Keratinocyte (primary cell): ENCODE measurements around the gene MPV17L2. TPM values are rescaled to one million over a fixed set of nuclear protein-coding genes. Genes with fewer than 3 reads are reported as not detected.

Experiments
- DNase-seq: peaks from one replicate; pipeline ENCODE4 v3.0.0-alpha.2; 2011; ENCODE audit warnings: low read depth, missing footprints, low spot score
- FAIRE-seq: peaks from 2 replicates; lab custom pipeline; 2011; peaks lifted over from hg19 to GRCh38; lab: Jason Lieb, UNC
- H2AFZ ChIP-seq: 2 replicates; pipeline ENCODE4 v1.6.0; 2012; ENCODE audit warnings: low read length, control low read depth, inconsistent platforms; ENCODE audit not compliant: control insufficient read depth
- H3K27ac ChIP-seq: 2 replicates; pipeline ENCODE4 v1.5.1; 2011; ENCODE audit warnings: low read length; ENCODE audit not compliant: control insufficient read depth, insufficient read depth
- H3K27me3 ChIP-seq: 3 replicates; pipeline ENCODE4 v1.6.0; 2011; ENCODE audit warnings: low read length; ENCODE audit not compliant: control insufficient read depth, insufficient read depth; ENCODE audit errors: extremely low read depth
- H3K36me3 ChIP-seq, 2 experiments: 2 replicates in 1 of 2; 3 replicates in 1 of 2; pipeline ENCODE4 v1.5.1; 2011; ENCODE audit warnings: low read length in 2 of 2, mild to moderate bottlenecking in 1 of 2; ENCODE audit not compliant: control insufficient read depth in 2 of 2, insufficient read depth in 2 of 2; ENCODE audit errors: extremely low read depth in 1 of 2
- H3K4me1 ChIP-seq: 3 replicates; pipeline ENCODE4 v1.5.1; 2011; ENCODE audit warnings: low read length; ENCODE audit not compliant: control insufficient read depth, insufficient read depth; ENCODE audit errors: extremely low read depth
- H3K4me2 ChIP-seq: 3 replicates; pipeline ENCODE4 v1.6.0; 2011; ENCODE audit warnings: low read depth, low read length; ENCODE audit not compliant: control insufficient read depth, insufficient read depth; ENCODE audit errors: extremely low read depth
- H3K4me3 ChIP-seq, 3 experiments: fragments of 200-600 bp in 1 of 3; sonication (generic) in 1 of 3; 2 replicates in 2 of 3; 3 replicates in 1 of 3; pipeline ENCODE4 v1.5.1; 2011 to 2016; ENCODE audit warnings: low read length in 3 of 3, mild to moderate bottlenecking in 3 of 3, control low read depth in 2 of 3, inconsistent platforms in 1 of 3, low read depth in 1 of 3, mixed read lengths in 1 of 3, mixed run types in 1 of 3, moderate library complexity in 1 of 3; ENCODE audit not compliant: control insufficient read depth in 2 of 3, insufficient read depth in 2 of 3; ENCODE audit errors: extremely low read depth in 1 of 3
- H3K79me2 ChIP-seq: 2 replicates; pipeline ENCODE4 v1.6.0; 2012; ENCODE audit warnings: low read length; ENCODE audit not compliant: control insufficient read depth, insufficient read depth
- H3K9ac ChIP-seq: 3 replicates; pipeline ENCODE4 v1.6.0; 2011; ENCODE audit warnings: low read length; ENCODE audit not compliant: control insufficient read depth, insufficient read depth; ENCODE audit errors: extremely low read depth
- H3K9me1 ChIP-seq: 3 replicates; pipeline ENCODE4 v1.6.0; 2011; ENCODE audit warnings: low read length; ENCODE audit not compliant: control insufficient read depth, insufficient read depth; ENCODE audit errors: extremely low read depth
- H3K9me3 ChIP-seq: 2 replicates; pipeline ENCODE4 v1.5.1; 2012; ENCODE audit warnings: low read depth, low read length; ENCODE audit not compliant: control insufficient read depth
- H4K20me1 ChIP-seq: 3 replicates; pipeline ENCODE4 v1.6.0; 2011; ENCODE audit warnings: low read length; ENCODE audit not compliant: control insufficient read depth, insufficient read depth; ENCODE audit errors: extremely low read depth
- EZH2 ChIP-seq: IDR thresholded peaks from one replicate; pipeline ENCODE4 v1.6.1; 2012; ENCODE audit warnings: inconsistent platforms, mild to moderate bottlenecking, low read length, moderate library complexity
- dilution Hi-C: fragments of 300-500 bp; cut with MboI; formaldehyde crosslinking; loops from one replicate; pipeline ENCODE4 v1.7.0; 2020; ENCODE audit warnings: low sequenced_read_pairs; ENCODE audit not compliant: extremely low pct_ligation_motif_present
- polyA plus RNA-seq, 5 experiments: library from polyadenylated mRNA; depleted of rRNA in 3 of 5; stranded (reverse) in 3 of 5; stranded (forward) in 1 of 5; unstranded in 1 of 5; fragments of >200 nt; gene quantifications; 1 replicate in 1 of 5; 2 replicates in 3 of 5; 3 replicates in 1 of 5; pipeline versions ENCODE4 v1.2.1 to v1.2.3, GENCODE V29; 2011 to 2012; ENCODE audit warnings: missing spikeins in 2 of 5, low read depth in 1 of 5, low replicate concordance in 1 of 5
- TF ChIP-seq, protein P1 (sequence below), 3 experiments: IDR thresholded peaks in 1 of 3; conservative IDR thresholded peaks in 1 of 3; optimal IDR thresholded peaks in 1 of 3; 2 replicates in 2 of 3; 3 replicates in 1 of 3; pipeline versions ENCODE3 to v1.5.1; 2011; ENCODE audit warnings: low read length in 3 of 3, mild to moderate bottlenecking in 3 of 3, moderate library complexity in 2 of 3, control low read depth in 1 of 3, inconsistent platforms in 1 of 3; ENCODE audit not compliant: insufficient read depth in 2 of 3; ENCODE audit errors: extremely low read depth in 1 of 3

MPV17L2 gene
- polyA plus RNA-seq, 1 donor (not counting 4 experiments of a cell fraction or from before 2014, with no cell fraction given): 26.3 TPM

DNA sequence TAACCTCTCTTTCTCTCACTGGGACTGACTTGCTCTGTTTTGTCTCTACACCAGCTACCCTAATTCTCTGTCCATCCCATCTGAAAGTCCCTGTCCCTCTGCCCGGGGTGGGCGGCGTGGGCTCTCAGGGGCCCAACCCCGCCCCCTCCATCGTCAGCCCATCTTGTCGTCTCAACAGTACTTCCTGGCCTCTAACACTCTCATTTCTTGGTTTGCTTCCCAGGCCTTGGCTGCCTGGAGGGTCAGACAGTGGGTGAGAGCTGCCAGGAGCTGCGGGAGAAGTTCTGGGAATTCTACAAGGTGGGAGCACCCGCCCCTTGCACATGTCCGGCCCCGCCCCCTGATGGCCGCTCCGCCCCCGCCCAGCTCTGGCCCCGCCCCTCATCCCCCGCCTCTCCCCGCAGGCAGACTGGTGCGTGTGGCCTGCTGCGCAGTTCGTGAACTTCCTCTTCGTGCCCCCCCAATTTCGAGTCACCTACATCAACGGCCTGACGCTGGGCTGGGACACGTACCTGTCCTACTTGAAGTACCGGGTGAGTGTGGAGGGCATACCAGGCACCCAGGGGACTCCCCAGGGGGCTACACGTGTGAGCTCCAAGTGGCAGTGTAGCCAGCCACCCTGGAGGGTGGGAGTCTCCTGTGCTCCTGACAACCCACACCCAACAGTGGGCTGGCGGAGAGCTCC is 1.7 kb downstream of the MPV17L2 start:
- FAIRE-seq: no peak
- DNase-seq: no peak
- Histone ChIP-seq H4K20me1 (no peaks in the 10 kb centered on the region), H3K27ac (no peak overlapping the region), H3K9me1 (peaks cover 4% of the 10 kb centered on the region), H3K4me1 (peaks cover 20% of the 10 kb centered on the region), H3K4me2 (peak overlapping the region; percentile 98), H3K79me2 (peaks cover 6% of the 10 kb centered on the region), H3K4me3 (peak overlapping the region in 2 of 3 experiments; percentile 83 to 89), H3K9me3 (no peaks in the 10 kb centered on the region), H3K9ac (no peak overlapping the region), H3K36me3 (peaks cover 4 to 9% of the 10 kb centered on the region in 2 experiments), H2AFZ (no peak overlapping the region), H3K27me3 (no peaks in the 10 kb centered on the region)
- dilution Hi-C loops: no loop called here
- TF ChIP-seq, protein P1, sequence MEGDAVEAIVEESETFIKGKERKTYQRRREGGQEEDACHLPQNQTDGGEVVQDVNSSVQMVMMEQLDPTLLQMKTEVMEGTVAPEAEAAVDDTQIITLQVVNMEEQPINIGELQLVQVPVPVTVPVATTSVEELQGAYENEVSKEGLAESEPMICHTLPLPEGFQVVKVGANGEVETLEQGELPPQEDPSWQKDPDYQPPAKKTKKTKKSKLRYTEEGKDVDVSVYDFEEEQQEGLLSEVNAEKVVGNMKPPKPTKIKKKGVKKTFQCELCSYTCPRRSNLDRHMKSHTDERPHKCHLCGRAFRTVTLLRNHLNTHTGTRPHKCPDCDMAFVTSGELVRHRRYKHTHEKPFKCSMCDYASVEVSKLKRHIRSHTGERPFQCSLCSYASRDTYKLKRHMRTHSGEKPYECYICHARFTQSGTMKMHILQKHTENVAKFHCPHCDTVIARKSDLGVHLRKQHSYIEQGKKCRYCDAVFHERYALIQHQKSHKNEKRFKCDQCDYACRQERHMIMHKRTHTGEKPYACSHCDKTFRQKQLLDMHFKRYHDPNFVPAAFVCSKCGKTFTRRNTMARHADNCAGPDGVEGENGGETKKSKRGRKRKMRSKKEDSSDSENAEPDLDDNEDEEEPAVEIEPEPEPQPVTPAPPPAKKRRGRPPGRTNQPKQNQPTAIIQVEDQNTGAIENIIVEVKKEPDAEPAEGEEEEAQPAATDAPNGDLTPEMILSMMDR (optimal IDR thresholded peaks at IDR 0.05 in 1 of 3, IDR thresholded peaks at IDR 0.05 in 1 of 3, conservative IDR thresholded peaks at IDR 0.05 in 1 of 3; ENCODE audit: extremely low read depth in 1 of 3, insufficient read depth in 2 of 3, low read length in 3 of 3): no peak
- TF ChIP-seq EZH2: no peak

DNA sequence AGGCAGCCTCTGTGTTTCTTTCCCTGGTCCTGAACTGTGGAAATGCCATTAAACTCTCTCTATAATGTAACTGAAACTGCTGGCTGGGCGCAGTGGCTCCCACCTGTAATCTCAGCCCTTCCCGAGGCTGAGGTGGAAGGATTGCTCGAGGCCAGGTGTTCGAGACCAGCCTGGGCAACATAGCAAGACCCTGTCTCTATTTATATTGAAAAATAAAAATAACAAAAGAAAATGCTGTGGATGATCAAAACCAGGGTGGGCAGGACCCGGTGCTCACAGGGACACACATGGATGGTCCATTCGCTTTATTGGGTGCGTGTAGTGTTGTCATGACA is 3.5 kb downstream of the MPV17L2 start:
- no peak overlapping the region for H3K4me2 ChIP-seq
- peaks cover 6% of the 10 kb centered on the region for H3K79me2 ChIP-seq
- H3K27ac ChIP-seq: no peak overlapping the region
- dilution Hi-C loops: no loop called here
- no peak overlapping the region for H3K9ac ChIP-seq
- H3K9me3 ChIP-seq: no peaks in the 10 kb centered on the region
- TF ChIP-seq, protein P1 (optimal IDR thresholded peaks at IDR 0.05 in 1 of 3, IDR thresholded peaks at IDR 0.05 in 1 of 3, conservative IDR thresholded peaks at IDR 0.05 in 1 of 3; ENCODE audit: extremely low read depth in 1 of 3, insufficient read depth in 2 of 3, low read length in 3 of 3): no peak
- TF ChIP-seq EZH2: no peak
- H3K4me1 ChIP-seq: peaks cover 19% of the 10 kb centered on the region
- no peak overlapping the region for H2AFZ ChIP-seq
- DNase-seq (no peak), FAIRE-seq (no peak)
- H3K36me3 ChIP-seq: peaks cover 4 to 9% of the 10 kb centered on the region in 2 experiments
- peaks cover 4% of the 10 kb centered on the region for H3K9me1 ChIP-seq
- no peak overlapping the region for H3K4me3 ChIP-seq
- no peaks in the 10 kb centered on the region for H3K27me3 ChIP-seq
- no peaks in the 10 kb centered on the region for H4K20me1 ChIP-seq
